Parathyroid adenoma (tissue), 2 donors: Measurements from ENCODE around the gene GOPC.
"Not testable (repeated sequence)": the region's sequence is repeated elsewhere in the genome, so short reads cannot be mapped to it uniquely, and the experiment has no call there.

Source experiments
- H2AFZ ChIP-seq: fragments of 300-600 bp; sonication (generic); one replicate; pipeline ENCODE4 v1.7.0; 2017; ENCODE audit warnings: antibody characterized with exemption, mild to moderate bottlenecking
- H3K27ac ChIP-seq: fragments of 300-600 bp; sonication (generic); one replicate; pipeline ENCODE4 v1.7.0; 2017
- H3K27me3 ChIP-seq: fragments of 300-600 bp; sonication (generic); one replicate; pipeline ENCODE4 v1.7.0; 2017; ENCODE audit warnings: low read length; ENCODE audit not compliant: control insufficient read depth, insufficient read depth
- H3K36me3 ChIP-seq: fragments of 300-600 bp; sonication (generic); one replicate; pipeline ENCODE4 v1.7.0; 2017; ENCODE audit warnings: low read length; ENCODE audit not compliant: control insufficient read depth, insufficient read depth
- H3K4me1 ChIP-seq: fragments of 300-600 bp; sonication (generic); one replicate; pipeline ENCODE4 v1.7.0; 2017; ENCODE audit warnings: control low read depth
- H3K4me2 ChIP-seq: fragments of 300-600 bp; sonication (generic); one replicate; pipeline ENCODE4 v1.7.0; 2017; ENCODE audit warnings: low read length
- H3K4me3 ChIP-seq: fragments of 300-600 bp; sonication (generic); one replicate; pipeline ENCODE4 v1.7.0; 2017; ENCODE audit warnings: low read depth, low read length
- H3K79me2 ChIP-seq: fragments of 300-600 bp; sonication (generic); one replicate; pipeline ENCODE4 v1.7.0; 2017; ENCODE audit warnings: control low read depth
- H3K9ac ChIP-seq: fragments of 300-600 bp; sonication (generic); one replicate; pipeline ENCODE4 v1.7.0; 2017; ENCODE audit warnings: mild to moderate bottlenecking
- H3K9me3 ChIP-seq: fragments of 300-600 bp; sonication (generic); one replicate; pipeline ENCODE4 v1.7.0; 2017; ENCODE audit warnings: low read length; ENCODE audit not compliant: control insufficient read depth
- TF ChIP-seq, protein P1 (sequence below): fragments of 300-600 bp; sonication (generic); IDR thresholded peaks from one replicate; pipeline ENCODE4 v1.7.0; 2017; ENCODE audit warnings: antibody characterized with exemption, mild to moderate bottlenecking
- donor health status: primary hyperparathyroidism.

GOPC gene

DNA sequence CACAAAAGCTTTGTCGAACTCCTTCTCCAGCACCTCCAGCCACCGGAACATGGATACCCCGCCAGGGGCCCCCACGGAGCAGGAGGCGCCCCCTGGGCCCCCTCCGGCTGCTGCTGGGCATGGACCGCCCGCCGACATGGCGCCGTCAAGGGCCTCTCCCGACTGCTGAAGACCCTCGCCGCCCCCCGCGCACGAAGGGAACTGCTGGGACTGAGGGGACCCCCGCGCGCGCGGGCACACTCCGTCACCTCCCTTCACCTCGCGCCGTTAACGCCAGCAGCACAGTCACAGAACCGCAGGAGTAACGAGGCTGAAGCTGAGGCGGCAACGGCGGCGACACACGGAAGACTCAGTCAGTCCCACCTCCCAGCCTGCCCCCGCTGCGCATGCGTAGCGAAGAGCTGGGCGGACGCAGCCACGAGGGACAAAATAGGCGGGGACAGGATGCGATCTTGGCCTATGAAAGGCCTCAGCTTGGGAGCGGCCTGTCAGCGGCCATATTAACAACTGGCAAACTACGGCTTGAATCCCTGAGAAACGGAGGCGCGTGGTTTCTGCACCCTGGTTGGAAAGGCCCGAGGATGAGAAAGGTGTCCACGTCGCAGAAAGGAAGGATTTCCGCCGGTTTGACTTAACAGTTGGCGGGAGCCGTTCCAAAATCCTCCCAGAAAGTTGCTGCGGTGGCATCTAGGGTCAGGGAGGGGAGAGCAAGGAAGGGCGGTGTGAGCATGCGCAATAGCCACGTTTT, at the start of gene GOPC:
GOPC (minus strand) TSS at position 361 of the 748 bp plus-strand sequence; CDS start at position 138, 223 bp downstream.
- Histone ChIP-seq H3K4me2 (peak within 1 kb of the TSS; percentile 95), H3K9me3 (no peaks in the 10 kb centered on the region), H3K9ac (peak within 1 kb of the TSS; percentile 88), H3K4me3 (peak within 1 kb of the TSS; percentile 67), H3K36me3 (no peaks in the 10 kb centered on the region), H2AFZ (peak within 1 kb of the TSS; percentile 89), H3K27ac (peak within 1 kb of the TSS; percentile 88), H3K4me1 (no peaks in the 10 kb centered on the region), H3K79me2 (peaks cover 22% of the 10 kb centered on the region), H3K27me3 (no peaks in the 10 kb centered on the region)
- TF ChIP-seq, protein P1, sequence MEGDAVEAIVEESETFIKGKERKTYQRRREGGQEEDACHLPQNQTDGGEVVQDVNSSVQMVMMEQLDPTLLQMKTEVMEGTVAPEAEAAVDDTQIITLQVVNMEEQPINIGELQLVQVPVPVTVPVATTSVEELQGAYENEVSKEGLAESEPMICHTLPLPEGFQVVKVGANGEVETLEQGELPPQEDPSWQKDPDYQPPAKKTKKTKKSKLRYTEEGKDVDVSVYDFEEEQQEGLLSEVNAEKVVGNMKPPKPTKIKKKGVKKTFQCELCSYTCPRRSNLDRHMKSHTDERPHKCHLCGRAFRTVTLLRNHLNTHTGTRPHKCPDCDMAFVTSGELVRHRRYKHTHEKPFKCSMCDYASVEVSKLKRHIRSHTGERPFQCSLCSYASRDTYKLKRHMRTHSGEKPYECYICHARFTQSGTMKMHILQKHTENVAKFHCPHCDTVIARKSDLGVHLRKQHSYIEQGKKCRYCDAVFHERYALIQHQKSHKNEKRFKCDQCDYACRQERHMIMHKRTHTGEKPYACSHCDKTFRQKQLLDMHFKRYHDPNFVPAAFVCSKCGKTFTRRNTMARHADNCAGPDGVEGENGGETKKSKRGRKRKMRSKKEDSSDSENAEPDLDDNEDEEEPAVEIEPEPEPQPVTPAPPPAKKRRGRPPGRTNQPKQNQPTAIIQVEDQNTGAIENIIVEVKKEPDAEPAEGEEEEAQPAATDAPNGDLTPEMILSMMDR = peak; percentile 25

DNA sequence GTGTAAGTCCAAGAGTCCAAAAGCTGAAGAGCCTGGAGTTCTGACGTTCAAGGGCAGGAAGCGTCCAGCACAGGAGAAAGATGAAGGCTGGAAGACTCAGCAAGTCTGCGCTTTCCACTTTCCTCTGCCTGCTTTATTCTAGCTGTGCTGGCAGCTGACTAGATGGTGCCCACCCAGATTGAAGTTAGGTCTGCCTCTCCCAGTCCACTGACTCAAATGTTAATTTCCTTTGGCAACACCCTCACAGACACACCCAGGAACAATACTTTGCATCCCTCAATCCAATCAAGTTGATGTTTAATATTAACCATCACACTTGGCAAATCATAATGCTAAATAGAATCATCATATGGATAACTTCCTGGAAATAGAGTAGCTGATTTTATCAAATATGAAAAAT, 49.7 kb upstream of the GOPC start:
- not testable (repeated sequence) for H3K4me2 ChIP-seq, H3K27ac ChIP-seq, H3K79me2 ChIP-seq, H2AFZ ChIP-seq, H3K36me3 ChIP-seq, H3K4me1 ChIP-seq, H3K4me3 ChIP-seq, H3K9me3 ChIP-seq, H3K9ac ChIP-seq, H3K27me3 ChIP-seq

DNA sequence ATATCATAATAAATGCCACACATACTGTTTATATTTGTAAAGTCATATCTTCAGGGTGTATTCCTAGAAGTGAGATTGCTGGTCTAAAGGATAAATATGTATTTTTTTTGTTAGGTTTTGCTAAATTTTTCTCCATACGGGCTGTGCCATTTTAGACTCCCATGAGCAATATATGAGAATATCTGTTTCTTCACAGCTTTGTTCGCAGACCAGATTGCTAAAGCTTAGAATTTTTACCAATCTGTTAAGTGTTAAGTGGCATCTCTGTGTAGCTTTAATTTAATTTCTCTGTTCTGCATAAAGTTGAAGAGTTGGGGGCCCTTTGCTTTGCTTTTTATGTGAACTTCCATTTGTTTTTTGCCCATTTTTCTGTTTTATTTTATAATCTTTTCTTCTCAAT, 40.7 kb upstream of the GOPC start:
- Histone ChIP-seq H3K79me2 (no peaks in the 10 kb centered on the region), H3K4me2 (no peak overlapping the region), H3K4me1 (no peaks in the 10 kb centered on the region), H3K9ac (no peak overlapping the region), H3K27me3 (no peaks in the 10 kb centered on the region), H3K9me3 (no peaks in the 10 kb centered on the region), H3K27ac (no peak overlapping the region), H2AFZ (no peak overlapping the region), H3K36me3 (no peaks in the 10 kb centered on the region), H3K4me3 (no peak overlapping the region)
- TF ChIP-seq, protein P1 = no peak

DNA sequence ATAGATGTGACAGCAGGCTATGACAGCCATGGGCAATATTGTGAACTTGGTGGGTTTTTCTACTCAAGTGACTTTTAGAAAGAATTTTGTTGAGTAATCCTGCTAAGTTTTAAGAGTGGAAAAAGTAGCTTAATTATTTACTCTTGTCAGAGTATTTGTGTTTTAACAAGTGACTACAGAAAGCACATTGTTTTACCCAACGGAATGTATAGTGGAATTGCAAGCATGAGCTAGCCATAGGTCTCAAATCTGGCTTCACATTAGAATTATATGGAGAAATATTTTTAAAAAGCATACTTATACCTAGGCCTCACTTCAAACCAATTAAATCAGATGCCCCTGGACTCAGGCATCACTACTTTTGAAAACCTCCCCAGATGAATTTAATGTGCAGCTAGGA, 35.5 kb upstream of the GOPC start:
- Histone ChIP-seq H3K36me3 (no peaks in the 10 kb centered on the region), H3K27me3 (no peaks in the 10 kb centered on the region), H3K9ac (no peak overlapping the region), H3K9me3 (no peaks in the 10 kb centered on the region), H3K4me3 (no peak overlapping the region), H3K79me2 (no peaks in the 10 kb centered on the region), H3K27ac (no peak overlapping the region), H3K4me1 (no peaks in the 10 kb centered on the region), H2AFZ (no peak overlapping the region), H3K4me2 (no peak overlapping the region)
- TF ChIP-seq, protein P1 = no peak

DNA sequence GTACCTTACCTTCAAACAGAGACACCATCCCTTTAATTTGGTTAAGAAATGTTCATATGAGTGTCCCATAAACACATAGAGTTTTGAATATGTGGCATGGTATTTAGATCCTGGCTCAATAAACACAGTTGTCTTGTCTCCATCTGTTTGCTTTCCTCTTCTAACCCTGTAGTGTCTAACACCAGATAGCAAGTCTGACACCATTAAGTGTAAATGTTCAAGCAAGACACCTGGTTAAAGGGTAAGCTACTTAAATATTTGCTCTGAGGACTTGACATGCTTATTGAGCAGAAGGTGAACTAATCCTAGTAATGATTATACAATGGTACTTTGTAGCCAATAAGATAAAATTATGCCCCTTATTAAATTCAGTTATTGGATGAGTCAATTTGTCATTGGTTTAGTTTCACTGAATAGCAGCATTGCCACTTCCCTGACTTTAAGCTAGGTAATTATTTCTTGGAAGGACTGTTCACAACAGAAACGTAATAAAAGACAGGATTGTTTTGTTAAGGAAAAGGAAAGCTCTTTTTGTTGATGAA, 26.9 kb upstream of the GOPC start:
- Histone ChIP-seq H3K4me3 (no peak overlapping the region), H3K79me2 (no peaks in the 10 kb centered on the region), H2AFZ (no peak overlapping the region), H3K27ac (no peak overlapping the region), H3K9me3 (no peaks in the 10 kb centered on the region), H3K4me2 (no peak overlapping the region), H3K9ac (no peak overlapping the region), H3K4me1 (no peaks in the 10 kb centered on the region), H3K36me3 (no peaks in the 10 kb centered on the region), H3K27me3 (no peaks in the 10 kb centered on the region)
- TF ChIP-seq, protein P1 = no peak
